ENCODE measurements around the gene ZBED4.

Gene ZBED4

DNA sequence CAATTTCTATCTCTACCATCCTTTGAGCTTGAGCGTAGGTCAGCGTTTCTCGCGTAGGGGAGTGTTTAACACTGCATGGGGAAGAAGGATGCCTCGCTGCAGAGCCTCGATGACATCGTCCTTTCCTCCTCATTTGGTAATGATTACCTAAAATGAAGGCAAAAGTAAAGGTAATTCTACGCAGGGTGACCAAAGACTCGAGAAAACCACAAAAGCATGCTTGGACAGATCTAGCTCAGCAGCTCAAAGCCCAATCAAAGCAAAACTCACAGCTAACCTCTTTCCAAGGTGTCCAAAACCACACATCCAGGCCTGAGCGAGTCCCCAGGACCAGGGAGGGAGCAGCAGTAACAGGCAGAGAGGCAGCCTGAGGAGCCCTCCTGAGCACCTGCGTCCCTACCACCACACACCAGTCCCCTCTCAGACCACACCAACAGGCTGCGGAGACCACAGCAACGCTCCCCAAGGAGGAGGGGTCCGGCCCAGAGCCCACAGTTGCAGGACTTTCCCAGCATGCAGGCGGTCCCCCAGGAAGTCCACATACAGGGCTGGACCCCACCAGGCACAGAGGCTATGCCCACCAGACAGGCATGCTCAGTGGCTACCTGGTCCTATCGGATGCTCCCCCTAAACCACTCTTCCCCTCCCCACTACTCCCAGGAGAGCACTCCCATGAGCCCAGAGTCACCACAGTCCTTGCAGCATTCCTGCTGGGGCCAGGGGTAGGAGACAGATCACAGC lies 29.3 kb upstream of the ZBED4 start:
- no peaks in the 10 kb centered on the region for H3K27me3 Mint-ChIP-seq
- ATAC-seq (no peak), DNase-seq (no peak)
- H3K27ac Mint-ChIP-seq: peak overlapping the region in 1 of 2 donors; percentile 90
- H3K9me3 Mint-ChIP-seq: no peaks in the 10 kb centered on the region
- H3K4me3 Mint-ChIP-seq: peak overlapping the region; percentile 29 to 96
- H3K4me1 Mint-ChIP-seq: peaks cover 65% of the 10 kb centered on the region

DNA sequence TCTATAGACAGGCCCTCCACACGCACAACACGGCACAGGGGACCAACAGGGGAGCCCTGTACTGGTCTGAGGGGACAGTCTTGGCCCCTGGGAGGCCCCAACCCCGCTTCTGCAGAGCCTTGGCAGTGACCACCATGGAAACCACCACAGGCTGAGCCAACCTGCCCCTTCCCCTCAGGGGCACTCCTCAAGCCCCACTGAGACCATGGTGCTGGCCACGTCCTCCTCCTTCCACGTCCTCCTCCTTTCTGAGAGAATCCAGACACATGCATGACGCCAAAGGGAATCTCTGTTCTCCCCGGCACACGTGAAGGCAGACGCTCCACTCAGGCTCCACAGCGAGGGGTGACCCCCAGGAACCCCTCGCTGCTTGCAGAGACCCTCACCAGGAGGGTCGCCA lies 28.7 kb upstream of the ZBED4 start:
- ATAC-seq (no peak), DNase-seq (no peak)
- H3K27me3 Mint-ChIP-seq: no peaks in the 10 kb centered on the region
- H3K9me3 Mint-ChIP-seq: no peaks in the 10 kb centered on the region
- H3K4me3 Mint-ChIP-seq: peak overlapping the region; percentile 94 to 96
- H3K27ac Mint-ChIP-seq: peak overlapping the region; percentile 57 to 90
- peaks cover 71% of the 10 kb centered on the region for H3K4me1 Mint-ChIP-seq

DNA sequence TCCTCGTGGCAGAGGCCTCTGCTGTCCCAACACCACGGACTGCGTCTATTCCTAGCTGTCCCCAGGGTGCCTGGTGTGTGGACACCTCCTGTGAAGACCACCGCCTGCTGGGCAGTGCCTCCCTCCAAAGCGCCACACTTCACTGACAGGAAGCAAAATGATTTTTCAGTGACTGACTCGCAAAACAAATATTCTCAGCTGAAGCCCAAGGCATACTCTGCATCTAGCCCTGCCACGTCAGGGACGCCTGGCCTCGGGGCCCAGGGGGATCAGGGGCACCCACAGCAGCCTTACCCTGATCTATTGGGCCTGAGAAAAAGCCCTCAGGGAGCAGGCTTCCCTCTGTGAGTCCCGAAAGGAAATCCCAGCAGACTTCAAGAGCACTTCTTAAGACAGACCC lies 28.2 kb upstream of the ZBED4 start:
- ATAC-seq (no peak), DNase-seq (no peak)
- peaks cover 70% of the 10 kb centered on the region for H3K4me1 Mint-ChIP-seq
- no peaks in the 10 kb centered on the region for H3K9me3 Mint-ChIP-seq
- H3K4me3 Mint-ChIP-seq: peak overlapping the region; percentile 94 to 96
- no peaks in the 10 kb centered on the region for H3K27me3 Mint-ChIP-seq
- H3K27ac Mint-ChIP-seq: peak overlapping the region; percentile 97 to 99

DNA sequence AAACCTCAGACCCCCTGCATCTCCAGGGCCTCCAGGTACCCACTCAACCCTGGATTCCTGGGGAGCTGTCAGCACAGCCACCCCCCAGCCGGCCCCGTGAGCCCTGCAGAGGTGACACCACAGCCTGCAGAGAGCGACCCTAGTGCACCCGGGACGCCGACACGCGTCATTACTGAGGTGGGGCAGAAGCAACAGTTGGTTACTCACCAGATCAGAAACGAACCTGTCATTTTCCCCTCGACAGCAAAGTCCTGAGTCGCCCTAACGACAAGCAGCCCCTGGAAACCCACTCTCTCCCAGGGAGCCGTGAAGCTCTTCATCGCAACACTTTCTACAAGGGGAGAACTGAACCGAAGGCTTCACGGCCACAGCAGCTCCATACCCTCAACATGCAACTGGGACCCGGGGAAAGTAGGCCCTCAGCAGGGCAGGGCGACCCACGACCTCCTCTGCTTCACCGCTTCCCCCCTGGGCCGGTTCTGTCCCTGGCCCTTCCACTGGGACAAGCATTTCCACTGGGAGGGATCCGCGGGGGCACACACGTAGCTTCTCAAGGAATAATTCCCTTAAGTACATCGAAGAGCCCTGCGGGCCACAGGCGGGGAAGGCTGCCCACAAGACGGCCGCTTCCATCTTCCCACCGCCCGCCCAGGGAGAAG lies 27.6 kb upstream of the ZBED4 start:
- Mint-ChIP-seq H3K4me3 (peak overlapping the region; percentile 94 to 96), H3K4me1 (peaks cover 64% of the 10 kb centered on the region), H3K27me3 (no peaks in the 10 kb centered on the region), H3K27ac (peak overlapping the region; percentile 97 to 99), H3K9me3 (no peaks in the 10 kb centered on the region)
- DNase-seq: peak; percentile 55 to 70
- peak; percentile 81 for ATAC-seq

- H3K27me3 Mint-ChIP-seq: no peaks in the 10 kb centered on the region
- peak overlapping the region; percentile 94 to 96 for H3K4me3 Mint-ChIP-seq
- DNase-seq: peak; percentile 39 to 44
- peaks cover 59% of the 10 kb centered on the region for H3K4me1 Mint-ChIP-seq
- ATAC-seq: peak; percentile 24
- peak overlapping the region; percentile 97 to 99 for H3K27ac Mint-ChIP-seq
- H3K9me3 Mint-ChIP-seq: no peaks in the 10 kb centered on the region
Observed at GRCh38 chr22:49826603-49827270, 26.9 kb upstream of the ZBED4 start.

GRCh38 chr22:49827271-49827852 lies 26.3 kb upstream of the ZBED4 start:
- H3K27me3 Mint-ChIP-seq: no peaks in the 10 kb centered on the region
- ATAC-seq (peak; percentile 5), DNase-seq (no peak)
- H3K9me3 Mint-ChIP-seq: no peaks in the 10 kb centered on the region
- no peak overlapping the region for H3K27ac Mint-ChIP-seq
- H3K4me3 Mint-ChIP-seq: peak overlapping the region; percentile 67 to 71
- H3K4me1 Mint-ChIP-seq: peaks cover 53% of the 10 kb centered on the region

- ATAC-seq (peak; percentile 66), DNase-seq (peak; percentile 46 to 56)
- Mint-ChIP-seq H3K9me3 (no peaks in the 10 kb centered on the region), H3K27me3 (no peaks in the 10 kb centered on the region), H3K4me3 (peak within 1 kb of the TSS; percentile 94 to 96), H3K27ac (peak within 1 kb of the TSS; percentile 97 to 99), H3K4me1 (peaks cover 50% of the 10 kb centered on the region)
Observed at GRCh38 chr22:49827853-49828598, 25.6 kb upstream of the ZBED4 start, which contains the start of gene BRD1. BRD1 (minus strand) TSS chr22:49827873; CDS start chr22:49824317, 3,556 bp downstream.

DNA sequence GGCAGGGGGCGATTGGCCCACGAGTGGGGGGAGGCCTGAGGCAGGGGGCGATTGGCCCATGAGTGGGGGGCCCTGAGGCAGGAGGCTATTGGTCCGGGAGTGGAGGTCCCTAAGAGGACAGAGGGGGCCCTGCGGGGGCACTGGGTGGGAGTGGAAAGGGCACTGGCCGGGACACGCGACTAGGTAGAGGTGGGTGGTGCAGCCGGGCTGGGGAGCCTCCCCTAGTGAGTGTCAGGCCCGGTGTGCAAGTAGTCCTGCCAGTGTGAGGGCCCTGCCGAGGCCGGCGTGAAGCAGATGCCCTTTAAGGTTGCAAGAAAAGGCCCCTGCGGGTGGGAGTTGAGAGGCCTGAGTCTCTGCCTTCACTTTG lies 25.1 kb upstream of the ZBED4 start:
- no peak for ATAC-seq
- peaks cover 49% of the 10 kb centered on the region for H3K4me1 Mint-ChIP-seq
- H3K9me3 Mint-ChIP-seq: no peaks in the 10 kb centered on the region
- H3K27me3 Mint-ChIP-seq: no peaks in the 10 kb centered on the region
- H3K4me3 Mint-ChIP-seq: peak overlapping the region; percentile 42 to 53
- no peak for DNase-seq
- peak overlapping the region; percentile 67 to 88 for H3K27ac Mint-ChIP-seq

DNA sequence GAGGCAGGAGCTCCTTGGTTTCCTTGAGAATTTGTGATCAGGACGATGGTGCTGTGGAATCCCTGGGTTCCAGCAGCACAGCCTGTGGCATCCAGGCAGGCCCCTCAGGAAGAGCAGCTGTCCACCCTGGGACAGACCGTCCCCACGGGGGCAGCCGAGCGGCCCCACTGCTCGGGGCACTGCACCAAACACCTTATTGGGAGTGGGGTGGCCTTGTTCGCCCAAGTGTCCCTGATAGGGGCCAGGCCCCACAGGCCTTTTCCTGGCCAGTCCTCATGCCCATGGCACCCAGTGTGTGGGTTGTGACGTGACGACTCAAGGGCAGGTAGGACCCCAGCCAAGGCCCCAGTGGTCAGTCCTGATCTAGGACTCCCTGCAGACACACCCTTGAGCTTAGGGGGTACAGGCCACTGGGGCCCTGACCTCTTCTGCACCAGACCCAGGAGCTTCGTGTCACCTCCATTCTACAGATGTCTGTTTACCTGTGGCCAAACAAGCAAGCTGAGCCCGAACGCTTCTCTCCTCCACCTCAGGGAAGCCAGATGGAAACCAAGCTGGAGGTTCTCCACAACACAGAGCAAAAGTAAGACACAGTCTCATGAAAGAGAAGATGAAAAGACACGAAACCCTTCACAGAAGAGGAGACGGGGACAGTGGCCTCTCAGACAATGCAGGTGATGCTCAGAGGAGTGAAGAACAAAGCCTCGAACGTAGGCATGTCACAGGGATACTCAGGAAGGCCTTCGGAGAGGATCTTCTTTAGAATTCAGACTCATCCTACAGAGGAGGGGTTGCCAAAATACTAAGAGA lies 24.4 kb upstream of the ZBED4 start:
- Mint-ChIP-seq H3K27ac (peak overlapping the region in 1 of 2 donors; percentile 67), H3K27me3 (no peaks in the 10 kb centered on the region), H3K9me3 (no peaks in the 10 kb centered on the region), H3K4me3 (peak overlapping the region; percentile 49 to 53), H3K4me1 (peaks cover 43% of the 10 kb centered on the region)
- ATAC-seq: no peak
- no peak for DNase-seq

- H3K27me3 Mint-ChIP-seq: no peaks in the 10 kb centered on the region
- no peak for DNase-seq
- H3K27ac Mint-ChIP-seq: no peak overlapping the region
- peaks cover 49% of the 10 kb centered on the region for H3K4me1 Mint-ChIP-seq
- no peak for ATAC-seq
- H3K9me3 Mint-ChIP-seq: no peaks in the 10 kb centered on the region
- H3K4me3 Mint-ChIP-seq: no peak overlapping the region
Observed at GRCh38 chr22:49833340-49834007, 20.2 kb upstream of the ZBED4 start.

- Mint-ChIP-seq H3K4me3 (peak overlapping the region; percentile 76 to 85), H3K27me3 (no peaks in the 10 kb centered on the region), H3K4me1 (peaks cover 54% of the 10 kb centered on the region), H3K27ac (peak overlapping the region; percentile 71 to 94), H3K9me3 (no peaks in the 10 kb centered on the region)
- ATAC-seq: peak; percentile 98
- DNase-seq: peak; percentile 81 to 92
Observed at GRCh38 chr22:49838771-49839717, 14.6 kb upstream of the ZBED4 start.

DNA sequence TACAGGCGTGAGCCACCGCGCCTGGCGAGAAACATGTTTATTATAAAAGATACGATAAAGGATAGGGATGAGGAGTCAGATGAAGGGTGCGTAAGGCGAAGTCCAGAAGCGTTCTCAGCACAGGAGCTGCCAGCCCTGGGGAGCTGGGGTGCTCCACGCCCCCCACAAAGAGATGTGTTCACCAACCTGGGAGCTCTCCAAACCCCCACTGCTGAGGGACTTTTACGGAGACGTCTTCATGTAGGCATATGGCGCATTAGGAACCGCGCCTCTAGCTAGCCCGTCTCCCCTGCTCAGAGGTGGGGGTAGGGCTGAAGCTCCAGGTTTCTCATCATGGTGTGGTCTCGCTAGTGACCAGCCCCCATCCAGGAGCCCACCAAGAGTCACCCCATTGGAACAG lies 8.4 kb upstream of the ZBED4 start:
- no peak for ATAC-seq
- peaks cover 10% of the 10 kb centered on the region for H3K4me1 Mint-ChIP-seq
- H3K27ac Mint-ChIP-seq: no peak overlapping the region
- H3K9me3 Mint-ChIP-seq: no peaks in the 10 kb centered on the region
- no peak overlapping the region for H3K4me3 Mint-ChIP-seq
- H3K27me3 Mint-ChIP-seq: peaks cover 41% of the 10 kb centered on the region
- DNase-seq: no peak
